ENCODE results near the gene RARRES1. TPM values are rescaled to one million over a fixed set of nuclear protein-coding genes. Genes with fewer than 3 reads are reported as not detected.

Gene RARRES1
- total RNA-seq, 1 donor from 2014 or later = 65.8 TPM

DNA sequence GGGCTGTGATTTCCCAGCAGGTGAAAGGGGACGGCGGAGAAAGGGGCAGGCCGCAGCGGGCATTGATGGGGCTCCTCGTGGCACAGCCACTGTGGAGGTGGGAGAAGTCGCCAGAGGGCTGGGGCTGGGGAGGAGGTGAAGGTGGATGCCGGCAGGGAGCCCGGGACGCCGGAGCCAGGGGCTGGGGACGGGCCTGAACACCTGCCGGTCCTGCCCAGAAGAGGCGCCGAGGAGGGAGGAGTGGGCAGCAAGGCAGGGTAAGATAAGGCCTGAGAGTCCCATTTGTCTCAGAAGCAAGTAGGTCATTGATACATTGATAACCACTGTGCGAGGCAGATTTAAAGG is 571 bp upstream of the RARRES1 start:
- Histone ChIP-seq H3K9me3 (no peaks in the 10 kb centered on the region), H3K4me3 (peak overlapping the region; percentile 73), H3K36me3 (no peaks in the 10 kb centered on the region), H3K4me1 (peaks cover 30% of the 10 kb centered on the region), H3K27ac (peak overlapping the region; percentile 79), H3K27me3 (ENCODE audit: low read depth) (no peaks in the 10 kb centered on the region)
- intact Hi-C loops (cut with DNase I) = no loop called here
- DNase-seq (no peak), ATAC-seq (peak in 1 of 2 donors; percentile 26)
- TF ChIP-seq, protein P1, sequence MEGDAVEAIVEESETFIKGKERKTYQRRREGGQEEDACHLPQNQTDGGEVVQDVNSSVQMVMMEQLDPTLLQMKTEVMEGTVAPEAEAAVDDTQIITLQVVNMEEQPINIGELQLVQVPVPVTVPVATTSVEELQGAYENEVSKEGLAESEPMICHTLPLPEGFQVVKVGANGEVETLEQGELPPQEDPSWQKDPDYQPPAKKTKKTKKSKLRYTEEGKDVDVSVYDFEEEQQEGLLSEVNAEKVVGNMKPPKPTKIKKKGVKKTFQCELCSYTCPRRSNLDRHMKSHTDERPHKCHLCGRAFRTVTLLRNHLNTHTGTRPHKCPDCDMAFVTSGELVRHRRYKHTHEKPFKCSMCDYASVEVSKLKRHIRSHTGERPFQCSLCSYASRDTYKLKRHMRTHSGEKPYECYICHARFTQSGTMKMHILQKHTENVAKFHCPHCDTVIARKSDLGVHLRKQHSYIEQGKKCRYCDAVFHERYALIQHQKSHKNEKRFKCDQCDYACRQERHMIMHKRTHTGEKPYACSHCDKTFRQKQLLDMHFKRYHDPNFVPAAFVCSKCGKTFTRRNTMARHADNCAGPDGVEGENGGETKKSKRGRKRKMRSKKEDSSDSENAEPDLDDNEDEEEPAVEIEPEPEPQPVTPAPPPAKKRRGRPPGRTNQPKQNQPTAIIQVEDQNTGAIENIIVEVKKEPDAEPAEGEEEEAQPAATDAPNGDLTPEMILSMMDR (IDR thresholded peaks at IDR 0.05) = no peak

DNA sequence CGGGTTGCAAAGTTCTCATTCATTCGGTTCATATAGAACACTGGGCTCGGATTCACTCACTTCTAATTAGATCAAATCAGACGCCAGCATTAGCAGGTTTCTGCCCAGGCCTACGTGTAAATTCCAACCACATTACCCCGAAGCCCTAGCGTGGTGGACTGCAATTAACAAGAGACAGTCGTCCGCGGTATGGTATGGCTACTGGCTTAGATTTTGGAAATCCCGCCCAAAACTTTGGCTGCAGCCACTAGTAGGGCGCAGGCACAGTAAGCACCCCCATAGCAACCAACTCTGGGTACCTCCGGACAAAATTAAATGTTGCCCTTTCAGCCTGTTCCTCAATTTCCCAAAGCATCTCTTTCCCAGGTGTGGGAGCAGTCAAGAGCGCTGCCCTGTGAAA is 771 bp downstream of the RARRES1 start:
- Histone ChIP-seq H3K27me3 (ENCODE audit: low read depth) (no peaks in the 10 kb centered on the region), H3K27ac (peak overlapping the region; percentile 79), H3K36me3 (no peaks in the 10 kb centered on the region), H3K4me3 (peak overlapping the region; percentile 73), H3K4me1 (peaks cover 43% of the 10 kb centered on the region), H3K9me3 (no peaks in the 10 kb centered on the region)
- intact Hi-C loops (cut with DNase I) = no loop called here
- ATAC-seq (no peak), DNase-seq (no peak)
- TF ChIP-seq, protein P1 (IDR thresholded peaks at IDR 0.05) = no peak

DNA sequence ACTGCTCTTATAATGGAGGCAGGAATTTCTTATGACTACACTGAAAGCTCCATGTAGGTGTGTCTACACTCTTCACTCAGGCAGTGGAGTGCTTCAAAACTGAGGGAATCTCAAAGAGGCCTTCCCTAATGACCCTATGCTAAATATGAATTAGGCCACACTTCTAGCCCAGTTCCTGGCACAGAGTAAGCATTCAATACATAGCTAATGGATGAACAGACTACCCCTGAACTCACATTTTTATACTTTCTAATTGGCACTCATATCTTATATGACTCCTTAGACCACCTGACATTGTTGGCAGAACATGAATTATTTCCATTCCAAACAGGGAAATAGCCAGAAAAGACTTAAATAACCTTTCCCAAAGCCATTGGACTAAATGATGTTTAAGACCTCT is 3.4 kb downstream of the RARRES1 start:
- intact Hi-C loops (cut with DNase I) = loop anchor here (5.0 kb wide), 1 partner anchor 63 kb away; no protein-coding TSS in a partner anchor
- Histone ChIP-seq H3K27ac (no peak overlapping the region), H3K36me3 (no peaks in the 10 kb centered on the region), H3K27me3 (ENCODE audit: low read depth) (no peaks in the 10 kb centered on the region), H3K4me1 (peaks cover 54% of the 10 kb centered on the region), H3K4me3 (no peak overlapping the region), H3K9me3 (no peaks in the 10 kb centered on the region)
- no peak for ATAC-seq
- no peak for DNase-seq
- TF ChIP-seq, protein P1 (IDR thresholded peaks at IDR 0.05) = no peak

DNA sequence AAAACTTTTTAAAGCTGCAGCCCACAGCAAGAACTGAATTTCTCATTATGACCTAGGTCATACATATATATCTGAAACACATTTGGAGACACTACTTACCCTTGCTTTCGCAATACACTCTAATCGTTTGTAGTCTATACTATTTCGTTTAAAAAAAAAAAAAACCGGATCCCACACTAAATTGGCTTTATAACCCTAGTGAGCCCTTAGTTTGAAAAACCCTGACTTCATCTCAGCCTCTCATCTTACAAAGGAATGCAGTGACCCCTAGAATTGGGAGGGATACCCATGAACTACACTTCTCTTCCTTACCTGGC is 4.2 kb downstream of the RARRES1 start:
- intact Hi-C loops (cut with DNase I) = loop anchor here (5.0 kb wide), 1 partner anchor 64 kb away; no protein-coding TSS in a partner anchor
- TF ChIP-seq, protein P1 (IDR thresholded peaks at IDR 0.05) = peak; percentile 4
- Histone ChIP-seq H3K36me3 (no peaks in the 10 kb centered on the region), H3K4me3 (peak overlapping the region; percentile 26), H3K27me3 (ENCODE audit: low read depth) (no peaks in the 10 kb centered on the region), H3K27ac (no peak overlapping the region), H3K9me3 (no peaks in the 10 kb centered on the region), H3K4me1 (peaks cover 62% of the 10 kb centered on the region)
- DNase-seq (no peak), ATAC-seq (no peak)

DNA sequence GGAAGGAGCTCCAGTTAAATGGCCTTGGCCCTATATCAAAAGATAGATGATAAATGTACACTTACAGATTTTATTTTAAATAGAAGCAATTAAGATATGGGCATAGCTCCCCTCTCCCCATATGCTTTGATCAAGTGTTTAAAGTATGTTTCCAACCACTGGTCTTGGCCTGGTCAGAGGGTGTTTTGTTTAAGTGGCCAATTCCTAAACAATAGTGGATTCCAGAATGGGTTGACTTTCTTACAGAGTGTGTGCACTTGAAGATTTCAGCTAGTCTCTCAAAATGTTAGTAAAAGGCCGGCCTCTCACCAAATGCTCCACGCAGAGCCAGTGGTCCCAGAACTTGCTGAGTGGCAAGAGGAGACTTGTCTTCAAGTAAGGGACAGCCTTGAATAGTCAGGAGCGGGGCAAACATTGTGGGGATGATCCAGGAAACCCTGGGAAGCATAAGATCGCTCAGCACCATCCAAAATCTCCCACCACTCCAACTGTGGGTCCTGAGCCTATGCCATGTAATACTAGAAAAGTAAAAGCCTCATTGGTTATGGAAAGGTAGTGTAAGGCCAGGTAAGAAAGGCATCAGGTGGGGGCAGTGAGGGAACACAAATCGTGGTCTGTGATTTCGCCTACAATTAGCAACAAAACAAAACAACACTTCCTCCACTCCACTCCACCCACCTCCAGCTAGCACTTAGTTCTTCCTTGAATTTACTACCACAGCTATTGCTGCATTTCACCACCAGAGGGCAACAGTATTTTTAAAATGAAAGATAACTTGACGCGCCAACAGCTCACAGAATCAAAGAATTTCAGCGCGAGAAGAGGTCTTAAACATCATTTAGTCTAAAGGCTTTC is 4.8 kb downstream of the RARRES1 start:
- intact Hi-C loops (cut with DNase I) = loop anchor here (5.0 kb wide), 1 partner anchor 65 kb away; no protein-coding TSS in a partner anchor
- Histone ChIP-seq H3K27me3 (ENCODE audit: low read depth) (no peaks in the 10 kb centered on the region), H3K27ac (peak overlapping the region; percentile 38), H3K9me3 (no peaks in the 10 kb centered on the region), H3K4me3 (peak overlapping the region; percentile 26), H3K36me3 (no peaks in the 10 kb centered on the region), H3K4me1 (peaks cover 60% of the 10 kb centered on the region)
- DNase-seq = no peak
- TF ChIP-seq, protein P1 (IDR thresholded peaks at IDR 0.05) = peak; percentile 90
- ATAC-seq = peak; percentile 47 to 52
